GM19324 (cell line): ENCODE measurements around the gene RFC3.
"Not testable (repeated sequence)": the region's sequence is repeated elsewhere in the genome, so short reads cannot be mapped to it uniquely, and the experiment has no call there.

ENCODE experiments used
- ATAC-seq: cut with Tn5 transposase; IDR thresholded peaks from one replicate; pipeline ENCODE4 v1.9.1; 2021; ENCODE audit warnings: mild to moderate bottlenecking, moderate library complexity; ENCODE audit not compliant: unreplicated experiment, low FRiP score

The RFC3 gene, protein sequence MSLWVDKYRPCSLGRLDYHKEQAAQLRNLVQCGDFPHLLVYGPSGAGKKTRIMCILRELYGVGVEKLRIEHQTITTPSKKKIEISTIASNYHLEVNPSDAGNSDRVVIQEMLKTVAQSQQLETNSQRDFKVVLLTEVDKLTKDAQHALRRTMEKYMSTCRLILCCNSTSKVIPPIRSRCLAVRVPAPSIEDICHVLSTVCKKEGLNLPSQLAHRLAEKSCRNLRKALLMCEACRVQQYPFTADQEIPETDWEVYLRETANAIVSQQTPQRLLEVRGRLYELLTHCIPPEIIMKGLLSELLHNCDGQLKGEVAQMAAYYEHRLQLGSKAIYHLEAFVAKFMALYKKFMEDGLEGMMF

DNA sequence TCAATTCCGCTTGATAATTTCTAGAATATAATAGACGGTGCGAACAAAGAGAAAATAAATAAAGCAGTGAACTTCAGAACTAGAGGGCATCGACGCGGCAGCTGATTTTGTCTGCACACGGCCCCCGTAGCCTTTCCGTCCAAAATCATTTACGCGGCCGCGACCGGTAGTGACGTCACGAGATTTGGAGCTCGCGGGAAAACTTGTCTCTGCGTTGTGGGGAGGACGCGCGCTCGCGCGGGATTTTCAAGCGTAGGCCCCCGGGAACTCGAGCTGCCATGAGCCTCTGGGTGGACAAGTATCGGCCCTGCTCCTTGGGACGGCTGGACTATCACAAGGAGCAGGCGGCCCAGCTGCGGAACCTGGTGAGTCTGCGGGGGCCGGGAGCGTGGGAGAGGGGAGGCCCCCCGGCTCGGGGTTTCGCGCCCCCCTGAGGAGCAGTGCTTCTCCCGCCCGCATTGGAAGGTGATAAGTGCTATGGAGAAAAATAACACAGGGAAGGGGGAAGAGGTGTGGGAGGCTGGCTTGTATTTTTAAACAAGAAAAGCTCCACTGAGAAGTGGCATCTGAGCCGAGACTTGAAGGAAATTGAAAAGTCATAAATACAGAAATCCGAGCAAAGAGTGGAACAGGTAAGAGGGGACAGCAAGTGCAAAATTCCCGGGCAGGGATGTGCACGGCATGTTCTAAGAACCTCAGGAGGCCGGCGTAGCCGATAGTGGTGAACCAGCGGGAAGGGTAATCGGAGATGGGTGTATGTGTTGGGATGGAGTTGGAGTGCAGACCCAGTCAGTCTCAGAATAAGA is at the start of gene RFC3:
RFC3 (plus strand) TSS at position 249 of the 806 bp plus-strand sequence; CDS start at position 279, 30 bp downstream.
- peak; percentile 92 for ATAC-seq

DNA sequence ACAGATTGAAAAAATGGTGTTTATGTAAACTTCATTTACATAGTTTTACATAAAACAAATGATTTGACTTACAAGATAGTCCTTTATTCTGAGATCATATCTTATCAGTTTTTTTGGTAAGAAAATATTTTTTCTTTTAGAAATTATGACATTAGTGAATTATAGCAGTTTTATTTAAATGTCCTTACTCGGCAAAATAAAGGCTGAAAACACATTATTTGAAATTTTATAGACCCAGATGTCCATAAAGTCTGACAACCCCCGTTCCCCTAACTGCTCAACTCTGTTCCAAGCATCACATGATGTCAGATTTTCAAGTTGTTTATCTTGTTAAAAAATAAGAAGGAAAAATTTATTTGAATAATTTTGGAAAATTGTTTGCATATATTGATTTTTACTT is 46.7 kb upstream of the RFC3 start:
- ATAC-seq, result no peak

DNA sequence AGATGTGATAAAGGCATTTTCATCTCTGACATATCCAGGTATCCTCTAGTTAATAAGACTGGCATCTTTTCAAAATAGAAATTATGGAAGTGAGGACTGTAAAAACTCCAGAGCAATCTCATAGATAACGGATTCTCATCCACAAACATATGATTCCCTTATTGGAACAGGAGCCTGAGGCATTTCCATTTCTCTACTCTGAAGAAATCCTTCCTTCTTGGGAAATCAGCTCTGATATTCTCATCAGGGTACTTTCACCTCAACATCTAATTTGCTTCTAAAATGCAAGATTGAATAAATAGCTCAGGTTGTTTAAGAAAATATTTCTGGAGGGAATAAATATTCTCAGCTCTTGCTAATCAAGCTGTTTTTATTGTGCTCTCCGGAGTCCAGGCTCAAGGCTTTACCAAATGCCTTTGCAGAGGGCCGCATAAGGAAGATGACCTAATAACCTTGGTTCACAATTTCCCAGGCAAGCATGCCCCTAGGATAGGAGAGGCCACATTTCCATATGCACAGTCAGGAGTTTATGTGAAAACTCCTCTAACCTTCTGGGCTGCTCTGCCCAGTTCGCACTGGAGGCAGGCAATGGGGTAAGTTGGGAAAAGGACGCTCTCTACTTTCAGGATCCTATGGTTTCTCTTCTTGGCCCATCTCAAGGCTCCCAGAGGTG is 44.0 kb upstream of the RFC3 start:
- no peak for ATAC-seq

DNA sequence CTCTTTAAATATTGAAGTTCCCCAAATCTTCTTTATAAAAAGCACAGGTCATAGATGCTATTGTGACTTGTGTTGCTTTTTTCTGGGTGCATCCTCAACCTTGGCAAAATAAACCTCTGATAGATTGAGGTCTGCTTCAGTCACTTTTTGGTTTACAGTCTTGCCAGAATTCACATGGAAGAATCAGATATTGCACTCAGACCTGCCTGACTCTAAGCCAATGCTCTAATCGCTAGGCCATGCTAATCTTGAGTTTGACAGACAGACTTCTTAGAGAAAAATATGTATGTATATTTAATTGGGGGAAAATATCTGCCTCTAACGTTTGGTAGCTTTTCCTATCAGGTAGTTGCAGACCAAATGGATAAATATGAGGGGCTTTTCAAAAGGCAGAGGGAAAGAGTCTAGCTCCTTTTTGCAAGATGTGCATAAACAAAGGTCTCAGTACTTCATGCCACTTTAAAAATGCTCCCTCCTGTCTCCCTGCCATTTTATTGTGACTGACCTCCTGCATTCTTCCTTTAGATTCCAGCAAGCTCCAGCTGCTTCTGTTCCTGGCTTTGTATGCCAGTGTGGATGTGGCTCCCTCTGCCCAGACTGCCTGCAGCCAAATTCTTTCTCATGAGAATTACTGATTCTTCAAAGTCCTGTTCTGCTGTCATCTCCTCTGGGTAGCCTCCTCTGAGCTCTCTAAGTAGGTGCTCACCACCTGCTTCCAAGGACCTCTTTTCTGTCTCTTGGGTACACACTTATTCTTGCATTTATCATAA is 42.4 kb upstream of the RFC3 start:
- no peak for ATAC-seq

DNA sequence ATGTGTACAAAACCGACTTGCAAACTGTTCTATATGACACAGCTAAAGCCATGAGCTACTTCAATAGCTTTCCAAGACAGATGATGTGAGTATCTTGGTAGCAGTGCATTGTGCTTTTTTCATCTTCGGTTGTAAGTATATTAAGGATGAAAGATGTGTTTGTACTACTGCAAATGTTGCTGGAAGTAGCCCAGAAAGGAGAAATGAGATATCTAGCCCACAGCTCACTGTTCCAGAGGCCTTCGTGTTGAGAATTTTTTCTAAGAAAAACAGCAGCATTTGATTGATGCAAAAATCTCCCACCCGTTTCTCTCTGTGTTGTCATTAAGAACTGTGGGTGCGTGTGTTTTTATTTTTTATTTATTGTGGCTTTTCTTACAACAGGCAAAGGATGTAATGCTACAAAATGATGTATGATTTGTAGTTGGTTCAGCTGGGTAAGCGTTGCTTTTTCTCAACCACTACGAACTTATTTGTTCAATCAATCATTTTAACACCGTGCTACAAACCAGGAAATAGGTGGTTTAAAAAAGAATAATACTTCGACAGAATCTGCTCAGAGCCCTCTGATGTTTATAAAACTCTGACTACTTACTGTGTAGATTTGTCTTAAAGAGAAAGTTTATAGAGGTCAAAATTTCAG is 41.6 kb upstream of the RFC3 start:
- ATAC-seq, result no peak

DNA sequence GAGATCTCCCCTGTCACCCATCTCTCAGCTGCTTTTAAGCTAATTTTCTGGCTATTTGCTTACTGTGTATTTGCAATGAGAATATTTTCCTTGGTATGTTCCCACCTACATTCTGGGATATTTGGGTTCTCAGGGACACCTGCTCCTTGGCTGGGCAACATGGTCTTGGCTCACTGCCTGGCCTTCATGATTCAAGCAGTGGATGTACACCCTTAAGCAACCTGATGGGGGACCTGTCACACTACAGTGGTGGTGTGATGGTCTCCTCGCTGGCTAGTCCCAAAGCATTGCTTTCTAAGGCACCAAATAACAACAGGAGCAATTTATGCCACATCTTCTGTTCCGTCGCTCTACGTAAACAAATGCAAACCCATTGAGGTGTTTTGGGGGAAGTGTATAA is 35.3 kb upstream of the RFC3 start:
- ATAC-seq, result no peak

DNA sequence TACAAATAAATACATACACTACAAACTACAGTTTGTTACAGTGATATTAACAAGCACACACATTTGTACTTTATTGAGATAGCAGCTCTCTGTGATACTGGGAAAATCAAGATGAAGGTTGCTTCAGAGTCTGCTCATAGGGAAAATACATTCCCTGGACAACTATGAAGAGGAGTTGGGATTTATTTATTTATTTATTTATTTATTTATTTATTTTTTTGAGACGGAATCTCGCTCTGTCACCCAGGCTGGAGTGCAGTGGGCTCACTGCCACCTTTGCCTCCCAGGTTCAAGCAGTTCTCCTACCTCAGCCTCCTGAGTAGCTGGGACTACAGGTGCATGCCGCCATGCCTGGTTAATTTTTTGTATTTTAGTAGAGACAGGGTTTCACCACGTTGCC is 34.7 kb upstream of the RFC3 start:
- not testable (repeated sequence) for ATAC-seq

DNA sequence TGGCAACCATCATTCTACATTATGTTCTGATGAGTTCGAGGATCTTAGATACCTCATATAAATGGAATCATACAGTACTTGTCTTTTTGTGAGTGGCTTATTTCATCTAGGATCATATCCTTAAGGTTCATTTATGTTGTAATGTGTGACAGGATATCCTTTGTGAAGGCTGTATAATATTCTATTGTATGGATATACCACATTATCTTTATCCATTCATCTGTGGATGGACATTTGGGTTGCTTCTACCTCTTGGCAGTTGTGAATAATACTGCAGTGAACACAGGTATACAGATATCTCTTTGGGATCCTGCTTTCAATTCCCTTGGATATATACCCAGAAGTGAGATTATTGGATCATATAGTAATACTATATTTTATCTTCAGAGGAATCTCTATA is 33.2 kb upstream of the RFC3 start:
- no peak for ATAC-seq

DNA sequence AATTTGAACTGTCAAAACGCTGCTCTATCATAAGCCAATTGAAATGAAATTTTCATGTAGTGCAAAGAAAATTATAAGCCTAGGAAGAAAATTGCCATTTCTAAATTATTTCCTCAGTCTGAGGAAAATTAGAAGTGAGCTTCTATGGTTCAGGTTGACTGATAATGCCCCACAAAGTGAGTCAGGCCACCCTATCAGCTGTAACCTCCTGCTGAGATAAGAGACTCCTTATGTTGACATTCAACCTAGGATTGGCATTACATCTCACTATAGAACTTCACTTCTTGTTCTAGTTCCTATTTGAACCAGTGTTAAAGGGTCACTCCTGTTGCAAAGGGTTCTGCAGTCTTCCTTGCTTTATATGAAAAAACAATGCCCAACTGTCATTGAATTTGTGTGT is 32.6 kb upstream of the RFC3 start:
- ATAC-seq, result no peak

DNA sequence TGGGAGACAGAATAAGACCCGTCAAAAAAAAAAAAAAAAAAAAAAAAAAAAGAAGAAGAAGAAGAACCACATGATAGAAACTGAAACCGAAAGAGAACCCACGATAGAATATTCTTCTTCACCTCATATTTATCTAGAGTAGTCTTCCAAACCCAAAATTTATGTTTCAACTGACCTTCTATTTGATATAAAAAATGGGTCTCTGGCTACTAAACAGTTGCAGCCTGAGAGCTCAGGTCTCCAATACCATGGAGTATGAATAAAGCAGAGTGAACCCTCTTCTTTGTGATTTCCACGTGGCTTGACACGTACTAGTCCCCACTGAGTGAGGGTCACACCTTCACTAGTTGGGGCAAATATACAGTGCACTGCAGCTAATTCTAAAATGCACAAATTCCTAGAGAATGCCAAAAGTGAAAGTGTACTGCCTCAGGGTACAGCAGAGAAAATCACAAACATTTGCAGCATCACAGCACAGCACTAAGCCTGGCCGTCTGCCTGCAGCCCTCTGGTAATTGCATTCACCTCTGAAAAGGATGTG is 30.8 kb upstream of the RFC3 start:
- no peak for ATAC-seq

DNA sequence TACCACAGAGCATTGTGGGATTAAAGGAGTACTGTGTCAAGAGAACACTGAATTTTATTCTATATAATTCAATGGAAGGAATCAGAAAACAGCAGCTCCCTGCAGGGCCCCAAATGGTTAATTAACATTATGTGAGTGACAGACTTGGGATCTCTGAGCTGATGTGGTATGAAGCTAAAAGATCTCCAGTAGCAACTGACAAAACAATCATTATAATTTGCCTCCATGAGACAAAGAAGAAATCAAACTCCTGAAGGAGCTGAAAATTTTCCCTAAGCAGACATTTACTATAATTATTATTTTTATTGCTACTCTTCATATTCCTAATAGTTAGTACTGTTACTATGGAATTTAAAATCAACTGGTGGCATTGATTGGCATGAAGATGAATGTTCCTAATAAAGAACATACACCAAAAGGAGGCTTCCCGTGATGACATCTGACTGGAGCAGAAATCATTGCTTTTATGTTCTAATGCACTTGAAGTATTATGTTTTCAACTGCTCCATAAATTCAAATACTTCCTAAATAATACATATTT is 28.8 kb upstream of the RFC3 start:
- no peak for ATAC-seq

DNA sequence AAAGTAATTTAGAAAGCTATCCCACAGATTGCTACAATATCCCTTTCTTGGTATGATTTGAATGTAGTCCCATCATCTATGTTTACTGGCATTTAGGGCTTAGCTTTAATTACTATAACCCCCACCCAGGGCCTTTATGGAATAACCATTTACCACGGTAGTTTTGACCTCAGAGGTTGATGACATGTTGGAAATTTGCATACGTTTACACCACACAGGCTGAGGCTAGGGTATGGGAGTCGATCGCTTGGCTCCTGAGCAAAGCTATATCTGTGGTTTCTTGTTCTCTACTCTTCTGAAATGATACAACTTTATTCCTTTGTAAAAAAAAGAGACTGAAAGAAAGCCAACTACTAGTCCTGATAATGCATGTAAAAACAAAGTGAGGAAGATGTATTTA is 28.2 kb upstream of the RFC3 start:
- ATAC-seq, result no peak

DNA sequence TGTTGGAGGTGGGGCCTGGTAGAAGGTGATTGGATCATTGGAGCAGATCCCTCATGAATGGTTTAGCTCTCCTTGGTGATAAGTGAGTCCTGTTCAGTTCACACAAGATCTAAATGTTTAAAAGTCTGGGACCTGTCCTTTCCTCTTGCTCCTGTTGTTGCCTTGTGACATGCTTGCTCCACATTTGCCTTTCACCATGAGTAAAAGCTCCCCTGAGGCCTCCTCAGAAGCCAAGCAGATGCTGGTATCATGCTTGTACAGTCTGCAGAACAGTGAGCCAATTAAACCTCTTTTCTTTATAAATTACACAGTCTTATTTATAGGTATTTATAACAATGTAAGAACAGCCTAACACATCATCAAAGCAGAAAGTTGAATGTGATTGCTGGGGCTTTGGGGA is 24.2 kb upstream of the RFC3 start:
- ATAC-seq, result no peak

DNA sequence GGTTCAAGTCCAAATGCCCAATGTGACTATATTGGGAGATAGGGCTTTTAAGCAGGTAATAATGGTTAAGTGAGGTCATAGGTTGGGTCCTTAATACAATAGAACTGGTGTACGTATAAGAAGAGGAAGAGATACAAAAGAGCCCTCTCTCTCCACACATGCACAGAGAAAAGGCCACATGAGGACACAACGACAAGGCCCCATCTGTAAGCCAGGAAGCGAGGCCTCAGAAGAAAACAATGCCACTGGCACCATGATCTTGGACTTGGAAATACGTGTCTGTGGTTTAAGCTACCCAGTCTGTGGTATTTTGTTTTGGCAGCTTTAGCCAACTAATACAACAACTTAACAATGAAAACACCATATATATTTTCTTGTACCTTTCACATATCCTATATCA is 23.4 kb upstream of the RFC3 start:
- no peak for ATAC-seq

DNA sequence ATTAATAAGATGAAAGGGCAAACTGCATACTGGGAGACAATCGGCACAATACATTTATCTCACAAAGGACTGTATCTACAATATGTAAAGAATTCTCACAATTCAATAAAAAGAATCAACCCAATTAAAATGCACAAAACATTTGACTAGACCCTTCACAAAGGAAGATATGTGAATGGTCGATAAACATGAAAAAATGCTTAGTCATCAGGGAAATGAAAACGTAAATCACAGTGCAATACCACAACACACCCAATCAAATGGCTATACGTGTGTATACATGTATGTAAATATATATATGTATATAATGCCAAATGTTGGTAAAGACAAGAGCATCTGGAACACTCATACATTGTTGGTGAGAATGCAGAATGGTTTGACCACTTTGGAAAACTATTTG is 21.9 kb upstream of the RFC3 start:
- ATAC-seq, result no peak

DNA sequence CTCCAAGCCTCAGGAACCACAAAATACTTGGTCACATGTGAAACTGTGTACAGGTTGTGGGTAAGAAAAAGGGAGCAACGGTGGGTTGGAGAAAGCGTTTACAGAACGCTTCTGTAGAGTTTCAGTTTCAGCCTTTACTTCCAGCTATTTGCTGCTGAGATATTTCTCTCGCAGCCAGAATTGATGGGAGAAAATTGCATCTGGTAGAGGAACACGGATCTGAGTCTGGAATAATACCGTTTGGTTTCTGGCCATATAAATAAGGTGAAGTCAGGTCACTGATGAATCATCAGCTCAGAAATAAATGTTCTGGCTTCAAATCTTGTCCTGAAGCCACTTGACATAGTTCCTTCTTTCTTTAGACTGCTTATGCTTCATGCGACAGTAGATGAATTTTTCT is 20.3 kb upstream of the RFC3 start:
- ATAC-seq, result no peak

DNA sequence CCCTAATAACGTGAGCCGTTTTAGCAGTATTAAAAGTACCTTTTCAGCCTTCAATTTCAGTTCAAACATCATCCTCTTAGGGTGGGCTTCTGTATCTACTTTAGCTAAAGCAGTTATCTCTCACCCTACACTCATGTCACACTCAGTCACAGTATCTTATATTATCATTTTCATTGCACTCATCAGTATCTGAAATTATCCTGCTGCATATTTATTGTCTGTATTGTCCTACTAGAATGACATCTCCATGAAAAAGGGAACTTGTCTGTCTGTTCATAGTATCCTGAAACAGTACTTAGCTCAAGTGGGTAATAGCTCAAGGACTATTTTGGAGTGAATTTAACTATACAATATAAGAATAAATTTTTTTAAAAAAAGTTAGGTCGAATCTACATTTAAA is 19.9 kb upstream of the RFC3 start:
- no peak for ATAC-seq

DNA sequence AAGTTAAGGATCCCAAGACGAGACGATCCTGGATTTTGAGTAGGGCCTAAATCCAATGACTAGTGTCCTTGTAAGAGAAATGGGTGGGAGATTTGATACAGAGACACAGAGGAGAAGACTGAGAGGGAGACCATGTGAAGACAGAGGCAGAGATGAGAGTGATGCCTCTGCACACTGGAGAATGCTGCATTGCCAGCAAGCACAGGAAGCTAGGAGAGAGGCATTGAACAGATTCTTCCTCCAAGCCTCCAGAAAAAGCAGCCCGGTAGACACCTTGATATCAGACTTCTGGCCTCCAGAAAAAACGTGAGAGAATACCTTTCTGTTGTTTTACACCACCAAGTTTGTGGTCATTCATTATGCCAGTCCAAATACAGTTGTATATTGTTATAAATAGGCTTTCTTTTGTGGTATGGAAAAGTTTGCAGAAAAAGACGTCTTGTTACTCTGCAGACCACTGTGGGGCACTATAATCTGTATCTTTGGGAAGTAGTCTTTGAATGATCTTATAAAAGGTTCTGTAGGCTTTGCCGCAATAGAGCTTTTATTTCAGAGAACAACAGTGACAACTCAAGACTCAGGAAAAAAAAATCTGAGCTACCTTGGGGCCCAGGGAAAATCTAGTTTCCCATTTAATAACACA is 17.9 kb upstream of the RFC3 start:
- no peak for ATAC-seq

DNA sequence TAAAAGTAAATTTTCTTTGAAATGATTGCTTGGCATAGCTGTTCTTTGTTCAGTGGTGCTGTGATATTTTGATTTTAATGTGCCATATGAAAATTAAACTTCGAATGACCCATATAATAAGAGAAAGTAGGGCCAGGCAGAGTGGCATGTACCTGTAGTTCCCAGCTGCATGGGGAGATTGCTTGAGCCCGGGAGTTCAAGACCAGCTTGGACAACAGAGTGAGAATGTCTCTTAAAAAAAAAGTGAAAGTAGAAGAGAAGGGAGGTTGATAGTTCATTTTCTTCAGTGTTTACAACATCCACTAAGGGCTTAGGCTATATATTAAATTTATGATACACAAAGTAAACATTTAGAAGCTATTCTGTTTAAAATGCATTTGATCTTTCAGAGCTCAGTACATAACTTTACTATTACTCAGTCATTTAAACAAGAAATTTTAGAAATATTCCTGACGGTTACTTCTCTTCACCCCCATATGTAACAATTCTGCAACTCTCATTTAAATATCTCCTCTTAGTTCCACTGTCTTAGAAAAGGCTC is 17.2 kb upstream of the RFC3 start:
- ATAC-seq, result no peak
